ENCODE measurements around the gene YPEL2. TPM values are rescaled to one million over a fixed set of nuclear protein-coding genes. Genes with fewer than 3 reads are reported as not detected.

The YPEL2 gene
- total and polyA plus RNA-seq, 2 of the 13 experiments (the other 11 are each of a cell fraction or from before 2014, with no cell fraction given), result 8.5 to 21.1 TPM

- TF ChIP-seq REST (IDR thresholded peaks at IDR 0.05; ENCODE audit: borderline replicate concordance in 1 of 2, low read depth in 1 of 2, low read length in 2 of 2), result no peak
- no peak for TF ChIP-seq DMTF1 (CRISPR knock-in tag; IDR thresholded peaks at IDR 0.05)
- TF ChIP-seq PHF21A (CRISPR knock-in tag; IDR thresholded peaks at IDR 0.05), result 0 out of 2 replicates have a peak, but pooled peaks have one; percentile 38
- no peak for TF ChIP-seq FOXO1 (CRISPR knock-in tag; IDR thresholded peaks at IDR 0.05)
- no peak for TF ChIP-seq GLI4 (CRISPR knock-in tag; IDR thresholded peaks at IDR 0.05; ENCODE audit: borderline replicate concordance)
- no peak for TF ChIP-seq TIGD3 (CRISPR knock-in tag; IDR thresholded peaks at IDR 0.05; ENCODE audit: borderline replicate concordance)
- TF ChIP-seq CHD4 (IDR thresholded peaks at IDR 0.05; ENCODE audit: borderline replicate concordance, low read length), result no peak
- TF ChIP-seq ZIK1 (CRISPR knock-in tag; IDR thresholded peaks at IDR 0.05; ENCODE audit: borderline replicate concordance, low read depth), result no peak
- TF ChIP-seq ZNF224 (CRISPR knock-in tag; IDR thresholded peaks at IDR 0.05), result no peak
- TF ChIP-seq ZHX2 (IDR thresholded peaks at IDR 0.05; ENCODE audit: low read depth), result no peak
- TF ChIP-seq ZHX2 (CRISPR knock-in tag; IDR thresholded peaks at IDR 0.05; ENCODE audit: borderline replicate concordance), result no peak
- no peak for TF ChIP-seq TFE3 (CRISPR knock-in tag; IDR thresholded peaks at IDR 0.05)
- TF ChIP-seq KLF16 (CRISPR knock-in tag; IDR thresholded peaks at IDR 0.05), result no peak
Measured at GRCh38 chr17:59392973-59393679, 61.7 kb downstream of the YPEL2 start (continued).
